KMS-11 (cell line): ENCODE measurements around the gene PTPRF.

Experiments
- H2AFZ ChIP-seq: fragments of 200-600 bp; sonication (generic); 2 replicates; pipeline ENCODE4 v1.6.1; 2016; ENCODE audit warnings: antibody characterized with exemption, mixed run types, low read depth
- H3K27ac ChIP-seq: fragments of 200-600 bp; sonication (generic); 2 replicates; pipeline ENCODE4 v1.6.1; 2016; ENCODE audit warnings: mild to moderate bottlenecking, mixed run types
- H3K27me3 ChIP-seq: fragments of 200-600 bp; sonication (generic); 2 replicates; pipeline ENCODE4 v1.6.1; 2017; ENCODE audit warnings: mild to moderate bottlenecking, low read depth, mixed run types, moderate library complexity; ENCODE audit not compliant: insufficient read depth
- H3K36me3 ChIP-seq: fragments of 200-600 bp; sonication (generic); 2 replicates; pipeline ENCODE4 v1.6.1; 2017; ENCODE audit warnings: mild to moderate bottlenecking, mixed run types; ENCODE audit not compliant: insufficient read depth
- H3K4me1 ChIP-seq: fragments of 200-600 bp; sonication (generic); 2 replicates; pipeline ENCODE4 v1.6.1; 2016; ENCODE audit warnings: mild to moderate bottlenecking, low read depth, mixed run types; ENCODE audit not compliant: poor library complexity, severe bottlenecking
- H3K4me2 ChIP-seq: fragments of 200-600 bp; sonication (generic); 2 replicates; pipeline ENCODE4 v1.7.0; 2016; ENCODE audit warnings: mild to moderate bottlenecking, mixed run types
- H3K4me3 ChIP-seq: fragments of 200-600 bp; sonication (generic); IDR thresholded peaks from 2 replicates; pipeline ENCODE4 v1.6.1; 2017; ENCODE audit warnings: low read depth, low read length, mixed read lengths; ENCODE audit not compliant: insufficient read depth
- H3K79me2 ChIP-seq: fragments of 200-600 bp; sonication (generic); 2 replicates; pipeline ENCODE4 v1.6.1; 2016; ENCODE audit warnings: low read depth, mixed run types; ENCODE audit not compliant: insufficient read depth
- H3K9ac ChIP-seq: fragments of 200-600 bp; sonication (generic); 2 replicates; pipeline ENCODE4 v1.6.1; 2016; ENCODE audit warnings: mild to moderate bottlenecking, mixed run types
- H4K20me1 ChIP-seq: fragments of 200-600 bp; sonication (generic); 2 replicates; pipeline ENCODE4 v1.6.1; 2016; ENCODE audit warnings: mild to moderate bottlenecking, mixed run types; ENCODE audit not compliant: insufficient read depth
- CTCF ChIP-seq: fragments of 200-600 bp; sonication (generic); conservative IDR thresholded peaks from 2 replicates; pipeline ENCODE4 v1.6.1; 2017; ENCODE audit warnings: low read depth, mild to moderate bottlenecking, antibody characterized with exemption, low read length, moderate library complexity, mixed read lengths

PTPRF gene

GRCh38 chr1:43621861-43622260 lies 91.2 kb downstream of the PTPRF start:
- no peak overlapping the region for H3K9ac ChIP-seq
- no peaks in the 10 kb centered on the region for H4K20me1 ChIP-seq
- H3K4me1 ChIP-seq: no peaks in the 10 kb centered on the region
- H3K4me2 ChIP-seq: no peak overlapping the region
- no peaks in the 10 kb centered on the region for H3K27me3 ChIP-seq
- H3K27ac ChIP-seq: no peak overlapping the region
- no peak for TF ChIP-seq CTCF
- no peaks in the 10 kb centered on the region for H3K79me2 ChIP-seq
- H3K36me3 ChIP-seq: no peaks in the 10 kb centered on the region
- H3K4me3 ChIP-seq: no peak overlapping the region
- no peak overlapping the region for H2AFZ ChIP-seq

- no peaks in the 10 kb centered on the region for H3K27me3 ChIP-seq
- H4K20me1 ChIP-seq: no peaks in the 10 kb centered on the region
- no peak overlapping the region for H3K27ac ChIP-seq
- no peak for TF ChIP-seq CTCF
- H3K36me3 ChIP-seq: no peaks in the 10 kb centered on the region
- H3K4me3 ChIP-seq: no peak overlapping the region
- no peaks in the 10 kb centered on the region for H3K4me1 ChIP-seq
- H2AFZ ChIP-seq: no peak overlapping the region
- H3K9ac ChIP-seq: no peak overlapping the region
- no peak overlapping the region for H3K4me2 ChIP-seq
- H3K79me2 ChIP-seq: no peaks in the 10 kb centered on the region
Observed at GRCh38 chr1:43622471-43622870, 91.8 kb downstream of the PTPRF start.

- Histone ChIP-seq H4K20me1 (no peaks in the 10 kb centered on the region), H3K36me3 (no peaks in the 10 kb centered on the region), H3K4me2 (no peak overlapping the region), H3K4me1 (no peaks in the 10 kb centered on the region), H3K79me2 (no peaks in the 10 kb centered on the region), H3K27ac (no peak overlapping the region), H3K4me3 (no peak overlapping the region), H3K27me3 (no peaks in the 10 kb centered on the region), H3K9ac (no peak overlapping the region), H2AFZ (no peak overlapping the region)
- no peak for TF ChIP-seq CTCF
Observed at GRCh38 chr1:43622901-43623780, 92.5 kb downstream of the PTPRF start.

- Histone ChIP-seq H2AFZ (no peak overlapping the region), H3K36me3 (no peaks in the 10 kb centered on the region), H3K9ac (no peak overlapping the region), H3K4me3 (no peak overlapping the region), H3K27ac (no peak overlapping the region), H4K20me1 (no peaks in the 10 kb centered on the region), H3K4me1 (no peaks in the 10 kb centered on the region), H3K27me3 (no peaks in the 10 kb centered on the region), H3K4me2 (no peak overlapping the region), H3K79me2 (no peaks in the 10 kb centered on the region)
- no peak for TF ChIP-seq CTCF
Observed at GRCh38 chr1:43625063-43625780, 94.5 kb downstream of the PTPRF start.
